ENCODE data around the gene BBS12. TPM values are rescaled to one million over a fixed set of nuclear protein-coding genes. Genes with fewer than 3 reads are reported as not detected.

Gene BBS12
- total RNA-seq, 1 experiment from 2014 or later = 1.5 TPM

- Histone ChIP-seq H3K27ac (ENCODE audit: low read length) (no peak overlapping the region), H3K4me1 (ENCODE audit: control insufficient read depth, insufficient read depth, low read length) (no peaks in the 10 kb centered on the region; the same call in 1 of the 2 replicates), H3K4me3 (ENCODE audit: low read depth in 2 of 2, low read length in 2 of 2) (no peak overlapping the region), H3K9me3 (ENCODE audit: control insufficient read depth, insufficient read depth, low read depth, low read length) (no peaks in the 10 kb centered on the region), H3K27me3 (ENCODE audit: control insufficient read depth, insufficient read depth, low read length) (no peaks in the 10 kb centered on the region), H3K36me3 (ENCODE audit: control insufficient read depth, insufficient read depth, low read length) (no peaks in the 10 kb centered on the region)
- POLR2A ChIA-PET = interaction anchor here (0.6 kb wide), 1 partner anchor 11 kb away, joined by 3 read pairs; no protein-coding TSS in a partner anchor
- TF ChIP-seq POLR2AphosphoS5 (IDR thresholded peaks at IDR 0.05; ENCODE audit: low read depth, low read length) (no peak), SIN3A (IDR thresholded peaks at IDR 0.05; ENCODE audit: borderline replicate concordance, insufficient read depth, low read depth, low read length) (no peak), TCF7L2 (IDR thresholded peaks at IDR 0.05; ENCODE audit: low read depth, low read length) (no peak), REST (IDR thresholded peaks at IDR 0.05; ENCODE audit: insufficient read depth in 1 of 2, low read depth in 2 of 2, low read length in 1 of 2) (no peak)
- CTCF ChIA-PET = interaction anchor here (0.5 kb wide), 1 partner anchor 199 kb away, joined by 3 read pairs; no protein-coding TSS in a partner anchor
- BruUV-seq (replicated peaks) = no TSS peak
- ATAC-seq (no peak), DNase-seq (ENCODE audit: low read depth, low spot score) (no peak)
- in situ Hi-C loops (cut with HindIII; ENCODE audit: low pct_unique_long_range_greater_than_20kb, low sequenced_read_pairs) = no loop called here
- intact Hi-C loops (cut with micrococcal nuclease; ENCODE audit: unreplicated experiment) = loop anchor here (5.0 to 10.0 kb wide), 2 partner anchors 113 to 410 kb away; no protein-coding TSS in a partner anchor
These were observed 17.3 kb upstream of the BBS12 start for GRCh38 chr4:122715221-122715620.

- ATAC-seq (peak; percentile 90), DNase-seq (ENCODE audit: low read depth, low spot score) (peak; percentile 42)
- H3K36me3 ChIP-seq (ENCODE audit: control insufficient read depth, insufficient read depth, low read length) = no peaks in the 10 kb centered on the region
- H3K4me3 ChIP-seq (ENCODE audit: low read depth in 2 of 2, low read length in 2 of 2) = no peak overlapping the region
- TF ChIP-seq POLR2AphosphoS5 (IDR thresholded peaks at IDR 0.05; ENCODE audit: low read depth, low read length) (no peak), CTCF (IDR thresholded peaks at IDR 0.05) (peak; percentile 85)
- intact Hi-C loops (cut with micrococcal nuclease; ENCODE audit: unreplicated experiment) (loop anchor here (5.0 to 10.0 kb wide), 2 partner anchors 115 to 412 kb away; no protein-coding TSS in a partner anchor), in situ Hi-C loops (cut with HindIII; ENCODE audit: low pct_unique_long_range_greater_than_20kb, low sequenced_read_pairs) (no loop called here)
- CTCF ChIA-PET = interaction anchor here (0.6 to 0.9 kb wide), 2 partner anchors 108 to 247 kb away, joined by 3 read pairs; no protein-coding TSS in a partner anchor
- no TSS peak for BruUV-seq (replicated peaks)
- no peak overlapping the region for H3K27ac ChIP-seq (ENCODE audit: low read length)
- H3K27me3 ChIP-seq (ENCODE audit: control insufficient read depth, insufficient read depth, low read length) = no peaks in the 10 kb centered on the region
- H3K4me1 ChIP-seq (ENCODE audit: control insufficient read depth, insufficient read depth, low read length) = no peaks in the 10 kb centered on the region
- H3K9me3 ChIP-seq (ENCODE audit: control insufficient read depth, insufficient read depth, low read depth, low read length) = no peaks in the 10 kb centered on the region
- POLR2A ChIA-PET = no interaction called here
These were observed 15.6 kb upstream of the BBS12 start for GRCh38 chr4:122716825-122717448.

GRCh38 chr4:122718281-122718680 is 14.2 kb upstream of the BBS12 start:
- in situ Hi-C loops (cut with HindIII; ENCODE audit: low pct_unique_long_range_greater_than_20kb, low sequenced_read_pairs) (no loop called here), intact Hi-C loops (cut with micrococcal nuclease; ENCODE audit: unreplicated experiment) (loop anchor here (5.0 to 10.0 kb wide), 2 partner anchors 116 to 413 kb away; no protein-coding TSS in a partner anchor)
- TF ChIP-seq SIN3A (IDR thresholded peaks at IDR 0.05; ENCODE audit: borderline replicate concordance, insufficient read depth, low read depth, low read length) (no peak), CTCF (IDR thresholded peaks at IDR 0.05) (no peak), POLR2AphosphoS5 (IDR thresholded peaks at IDR 0.05; ENCODE audit: low read depth, low read length) (no peak), REST (IDR thresholded peaks at IDR 0.05; ENCODE audit: insufficient read depth in 1 of 2, low read depth in 2 of 2, low read length in 1 of 2) (no peak)
- Histone ChIP-seq H3K36me3 (ENCODE audit: control insufficient read depth, insufficient read depth, low read length) (no peaks in the 10 kb centered on the region), H3K27ac (ENCODE audit: low read length) (no peak overlapping the region), H3K4me1 (ENCODE audit: control insufficient read depth, insufficient read depth, low read length) (no peaks in the 10 kb centered on the region), H3K27me3 (ENCODE audit: control insufficient read depth, insufficient read depth, low read length) (no peaks in the 10 kb centered on the region), H3K9me3 (ENCODE audit: control insufficient read depth, insufficient read depth, low read depth, low read length) (no peaks in the 10 kb centered on the region), H3K4me3 (ENCODE audit: low read depth in 2 of 2, low read length in 2 of 2) (no peak overlapping the region)
- no peak for ATAC-seq
- BruUV-seq (replicated peaks) = no TSS peak
- ChIA-PET POLR2A (interaction anchor here (0.6 kb wide), 1 partner anchor 26 kb away, joined by 3 read pairs; no protein-coding TSS in a partner anchor), CTCF (no interaction called here)
- no peak for DNase-seq (ENCODE audit: low read depth, low spot score)

Measured in Panc1 (cell line).